H1 (cell line): ENCODE data around the gene ZNF586. TPM values are rescaled to one million over a fixed set of nuclear protein-coding genes. Genes with fewer than 3 reads are reported as not detected.

Experiments
- CTCF ChIA-PET: fragments of 300-600 bp; sonication (Branson Sonifier 250); formaldehyde crosslinking; loops from one replicate; lab custom pipeline; 2021; ENCODE audit not compliant: partially characterized antibody; lab: Charles Lee
- POLR2A ChIA-PET: fragments of 300-600 bp; sonication (Branson Sonifier 250); formaldehyde crosslinking; loops from one replicate; lab custom pipeline; 2021; ENCODE audit warnings: inconsistent platforms; ENCODE audit not compliant: partially characterized antibody; lab: Charles Lee
- DNase-seq, 2 experiments: peaks; one replicate each; pipeline versions ENCODE4 v3.0.0 to v3.0.0-alpha.2; 2010 to 2022; ENCODE audit warnings: low spot score in 2 of 2, low read depth in 1 of 2, mixed read lengths in 1 of 2
- FAIRE-seq: peaks from 2 replicates; lab custom pipeline; 2011; peaks lifted over from hg19 to GRCh38; lab: Jason Lieb, UNC
- H2AFZ ChIP-seq: 2 replicates; pipeline ENCODE4 v1.8.1; 2012; ENCODE audit warnings: low read length, inconsistent platforms
- H2AK5ac ChIP-seq: 2 replicates; pipeline ENCODE4 v1.6.1; 2013; ENCODE audit warnings: low read depth, low read length
- H2BK120ac ChIP-seq: replicated peaks from 2 replicates; pipeline ENCODE3; 2013; ENCODE audit warnings: low read depth, low read length, inconsistent platforms
- H2BK12ac ChIP-seq: 2 replicates; pipeline ENCODE4 v1.6.1; 2013; ENCODE audit warnings: low read depth, low read length
- H2BK15ac ChIP-seq: 2 replicates; pipeline ENCODE4 v1.6.1; 2013; ENCODE audit warnings: low read length
- H2BK20ac ChIP-seq: 2 replicates; pipeline ENCODE4 v1.6.1; 2013; ENCODE audit warnings: low read length
- H2BK5ac ChIP-seq: 2 replicates; pipeline ENCODE4 v1.6.1; 2013; ENCODE audit warnings: low read depth, low read length
- H3K14ac ChIP-seq: 2 replicates; pipeline ENCODE4 v1.6.1; 2013; ENCODE audit warnings: inconsistent platforms; ENCODE audit not compliant: insufficient read length
- H3K18ac ChIP-seq: 2 replicates; pipeline ENCODE4 v1.6.1; 2013; ENCODE audit warnings: low read length; ENCODE audit errors: extremely low read depth
- H3K23ac ChIP-seq: 2 replicates; pipeline ENCODE4 v1.6.1; 2013; ENCODE audit warnings: inconsistent platforms; ENCODE audit not compliant: insufficient read length
- H3K23me2 ChIP-seq: 2 replicates; pipeline ENCODE4 v1.6.1; 2013; ENCODE audit warnings: low read depth, low read length
- H3K27ac ChIP-seq: 2 replicates; pipeline ENCODE4 v1.6.1; 2011; ENCODE audit warnings: low read depth, low read length, inconsistent platforms
- H3K27me3 ChIP-seq, 4 experiments: replicated peaks in 1 of 4; 1 replicate in 1 of 4; 2 replicates in 3 of 4; pipeline versions ENCODE4 v1.6.1 to v1.8.1; 2011 to 2013; ENCODE audit warnings: low read length in 3 of 4, mild to moderate bottlenecking in 3 of 4, inconsistent platforms in 2 of 4, mixed read lengths in 2 of 4, moderate library complexity in 1 of 4; ENCODE audit not compliant: control insufficient read depth in 3 of 4, insufficient read depth in 3 of 4; ENCODE audit errors: extremely low read depth in 1 of 4
- H3K36me3 ChIP-seq, 4 experiments: 2 replicates each; pipeline versions ENCODE4 v1.6.1 to v1.8.1; 2011 to 2013; ENCODE audit warnings: mild to moderate bottlenecking in 4 of 4, low read length in 3 of 4, moderate library complexity in 2 of 4, control low read depth in 1 of 4, inconsistent platforms in 1 of 4; ENCODE audit not compliant: insufficient read depth in 4 of 4, control insufficient read depth in 2 of 4
- H3K4ac ChIP-seq: replicated peaks from 2 replicates; pipeline ENCODE3; 2013; ENCODE audit warnings: low read length, low read depth, mixed read lengths, inconsistent platforms; ENCODE audit not compliant: insufficient read length
- H3K4me1 ChIP-seq, 4 experiments: replicated peaks in 1 of 4; 1 replicate in 1 of 4; 2 replicates in 3 of 4; pipeline versions ENCODE4 v1.6.1 to v1.8.1; 2011 to 2013; ENCODE audit warnings: low read length in 3 of 4, inconsistent platforms in 2 of 4, mixed read lengths in 1 of 4; ENCODE audit not compliant: insufficient read depth in 4 of 4, control insufficient read depth in 3 of 4
- H3K4me2 ChIP-seq, 2 experiments: 2 replicates each; pipeline versions ENCODE4 v1.6.1 to v1.8.1; 2011 to 2013; ENCODE audit warnings: low read depth in 2 of 2, low read length in 2 of 2, control low read depth in 1 of 2, inconsistent platforms in 1 of 2, mild to moderate bottlenecking in 1 of 2; ENCODE audit not compliant: insufficient read depth in 1 of 2
- H3K4me3 ChIP-seq, 4 experiments: fragments of 200-600, 300-600 bp in 1 of 4; sonication (generic), shearing (Covaris generic), sonication (Bioruptor Twin) in 1 of 4; 2 replicates each; pipeline versions ENCODE4 v1.5.1 to v1.8.1; 2011 to 2016; ENCODE audit warnings: low read length in 4 of 4, low read depth in 3 of 4, control low read depth in 2 of 4, inconsistent platforms in 2 of 4, mild to moderate bottlenecking in 2 of 4, mixed read lengths in 1 of 4, moderate library complexity in 1 of 4; ENCODE audit not compliant: insufficient read depth in 2 of 4; ENCODE audit errors: extremely low read depth in 1 of 4
- H3K56ac ChIP-seq: replicated peaks from 2 replicates; pipeline ENCODE3; 2013; ENCODE audit warnings: low read depth, mild to moderate bottlenecking, mixed read lengths, low read length, inconsistent platforms; ENCODE audit not compliant: insufficient read length
- H3K79me1 ChIP-seq: 2 replicates; pipeline ENCODE4 v1.6.1; 2013; ENCODE audit warnings: low read depth, low read length, control low read depth
- H3K79me2 ChIP-seq, 2 experiments: 2 replicates each; pipeline versions ENCODE4 v1.6.1 to v1.8.1; 2012 to 2013; ENCODE audit warnings: low read length in 2 of 2, mild to moderate bottlenecking in 2 of 2, inconsistent platforms in 1 of 2; ENCODE audit not compliant: insufficient read depth in 2 of 2, control insufficient read depth in 1 of 2
- H3K9ac ChIP-seq, 4 experiments: replicated peaks in 1 of 4; 1 replicate in 1 of 4; 2 replicates in 3 of 4; pipeline versions ENCODE4 v1.6.1 to v1.8.1; 2011 to 2013; ENCODE audit warnings: low read depth in 3 of 4, low read length in 3 of 4, control low read depth in 2 of 4, mild to moderate bottlenecking in 2 of 4, moderate library complexity in 2 of 4, inconsistent platforms in 1 of 4; ENCODE audit errors: extremely low read depth in 1 of 4
- H3K9me3 ChIP-seq, 2 experiments: 2 replicates each; pipeline versions ENCODE4 v1.6.1 to v1.8.1; 2012 to 2013; ENCODE audit warnings: mild to moderate bottlenecking in 2 of 2, moderate library complexity in 2 of 2, control low read depth in 1 of 2, inconsistent platforms in 1 of 2, low read depth in 1 of 2, low read length in 1 of 2, mixed read lengths in 1 of 2; ENCODE audit not compliant: insufficient read depth in 2 of 2
- H4K20me1 ChIP-seq, 2 experiments: replicated peaks in 1 of 2; 2 replicates each; pipeline versions ENCODE3 to v1.8.1; 2011 to 2013; ENCODE audit warnings: inconsistent platforms in 2 of 2, low read length in 2 of 2, mild to moderate bottlenecking in 1 of 2; ENCODE audit not compliant: insufficient read depth in 2 of 2, control insufficient read depth in 1 of 2
- H4K5ac ChIP-seq: 2 replicates; pipeline ENCODE4 v1.6.1; 2013; ENCODE audit warnings: low read length, low read depth, mixed read lengths, inconsistent platforms; ENCODE audit not compliant: insufficient read length
- H4K8ac ChIP-seq: 2 replicates; pipeline ENCODE4 v1.8.0; 2013; ENCODE audit warnings: mild to moderate bottlenecking, moderate library complexity, low read length, inconsistent platforms; ENCODE audit not compliant: insufficient read depth; ENCODE audit errors: extremely low read depth
- H4K91ac ChIP-seq: replicated peaks from 2 replicates; pipeline ENCODE3; 2013; ENCODE audit warnings: low read length, mixed read lengths, inconsistent platforms; ENCODE audit not compliant: insufficient read length
- CBX5 ChIP-seq: fragments of 300-800, 300-1000 bp; sonication (generic); IDR thresholded peaks from 2 replicates; pipeline ENCODE4 v1.7.1; 2016; ENCODE audit warnings: antibody characterized with exemption, low read length, low read depth
- CEBPB ChIP-seq: IDR thresholded peaks from 2 replicates; pipeline ENCODE4 v1.6.1; 2012; ENCODE audit warnings: low read depth, low read length
- HDAC2 ChIP-seq, 2 experiments: fragments of 300-600 bp in 1 of 2; sonication (generic) in 1 of 2; IDR thresholded peaks; 2 replicates each; pipeline ENCODE4 v1.6.1; 2011 to 2012; ENCODE audit warnings: low read depth in 2 of 2, low read length in 2 of 2, mild to moderate bottlenecking in 2 of 2, moderate library complexity in 2 of 2, borderline replicate concordance in 1 of 2, inconsistent platforms in 1 of 2
- JUN ChIP-seq: IDR thresholded peaks from 2 replicates; pipeline ENCODE4 v1.6.1; 2011; ENCODE audit warnings: low read depth, mild to moderate bottlenecking, improper control_type of control experiment, low read length
- JUND ChIP-seq: IDR thresholded peaks from 2 replicates; pipeline ENCODE4 v1.6.1; 2011; ENCODE audit warnings: mild to moderate bottlenecking, improper control_type of control experiment, low read length
- KDM4A ChIP-seq: IDR thresholded peaks from one replicate; pipeline ENCODE4 v1.7.1; 2012; ENCODE audit warnings: low read depth, mild to moderate bottlenecking, moderate library complexity, low read length, inconsistent platforms; ENCODE audit not compliant: severe bottlenecking
- KDM5A ChIP-seq: fragments of 200-600 bp; IDR thresholded peaks from 2 replicates; pipeline ENCODE4 v1.7.1; 2012; ENCODE audit warnings: mild to moderate bottlenecking, low read length, inconsistent platforms, mixed read lengths
- PHF8 ChIP-seq: fragments of 200-600 bp; sonication (generic); conservative IDR thresholded peaks from 2 replicates; pipeline ENCODE4 v1.7.1; 2012; ENCODE audit warnings: low read depth, mild to moderate bottlenecking, inconsistent platforms, low read length, moderate library complexity
- RBBP5 ChIP-seq: IDR thresholded peaks from 2 replicates; pipeline ENCODE4 v1.7.1; 2012; ENCODE audit warnings: low read depth, mild to moderate bottlenecking, inconsistent platforms, low read length, moderate library complexity, borderline replicate concordance
- SIN3A ChIP-seq, 2 experiments: IDR thresholded peaks in 1 of 2; conservative IDR thresholded peaks in 1 of 2; 2 replicates each; pipeline ENCODE4 v1.6.1; 2011 to 2012; ENCODE audit warnings: low read length in 2 of 2, improper control_type of control experiment in 1 of 2, low read depth in 1 of 2, mild to moderate bottlenecking in 1 of 2
- TAF7 ChIP-seq: optimal IDR thresholded peaks from 2 replicates; pipeline ENCODE3; 2011; ENCODE audit warnings: low read depth, mild to moderate bottlenecking, inconsistent platforms, low read length, moderate library complexity, borderline replicate concordance
- TCF12 ChIP-seq: IDR thresholded peaks from 2 replicates; pipeline ENCODE4 v1.6.1; 2011; ENCODE audit warnings: low read depth, mild to moderate bottlenecking, low read length
- WGBS, 2 experiments: shearing (Covaris generic) in 1 of 2; methylation state at CpG; one replicate each; pipeline versions ENCODE4 v1.1.6 to v1.1.7; 2013 to 2015; ENCODE audit warnings: low lambda C conversion rate in 2 of 2, mixed read lengths in 2 of 2, inconsistent platforms in 1 of 2, low coverage in 1 of 2, missing lambda C conversion rate in 1 of 2; ENCODE audit not compliant: insufficient replicate concordance in 2 of 2, insufficient coverage in 1 of 2, insufficient read length in 1 of 2; ENCODE audit errors: extremely low coverage in 1 of 2, missing lambda C conversion rate in 1 of 2; 5-methylcytosine and 5-hydroxymethylcytosine counted together
- polyA plus RNA-seq, 7 experiments: library from polyadenylated mRNA; depleted of rRNA in 3 of 7; stranded (reverse) in 5 of 7; unstranded in 2 of 7; fragments of >200 nt in 5 of 7; fragments of 200-250 nt in 2 of 7; gene quantifications; 1 replicate in 5 of 7; 2 replicates in 1 of 7; 4 replicates in 1 of 7; pipeline versions ENCODE4 v1.2.1 to v1.2.3, GENCODE V29; 2011 to 2013; ENCODE audit warnings: missing spikeins in 2 of 7, mixed read lengths in 2 of 7
- total RNA-seq: library from RNA; stranded (reverse); fragmentation: NEBNext Ultra II Directional; extraction: Animal tissue kit (Norgen Biotek cat#: 25700); gene quantifications from 2 replicates; pipeline ENCODE4 v1.2.1, GENCODE V29; 2021
- TF ChIP-seq, protein P1 (sequence below): IDR thresholded peaks from 2 replicates; pipeline ENCODE4 v1.6.1; 2011; ENCODE audit warnings: low read depth, mild to moderate bottlenecking, low read length; ENCODE audit not compliant: insufficient read depth

ZNF586 gene
- total and polyA plus RNA-seq, 2 of the 8 experiments (the other 6 are each of a cell fraction or from before 2014, with no cell fraction given), result 8.1 to 15.5 TPM

DNA sequence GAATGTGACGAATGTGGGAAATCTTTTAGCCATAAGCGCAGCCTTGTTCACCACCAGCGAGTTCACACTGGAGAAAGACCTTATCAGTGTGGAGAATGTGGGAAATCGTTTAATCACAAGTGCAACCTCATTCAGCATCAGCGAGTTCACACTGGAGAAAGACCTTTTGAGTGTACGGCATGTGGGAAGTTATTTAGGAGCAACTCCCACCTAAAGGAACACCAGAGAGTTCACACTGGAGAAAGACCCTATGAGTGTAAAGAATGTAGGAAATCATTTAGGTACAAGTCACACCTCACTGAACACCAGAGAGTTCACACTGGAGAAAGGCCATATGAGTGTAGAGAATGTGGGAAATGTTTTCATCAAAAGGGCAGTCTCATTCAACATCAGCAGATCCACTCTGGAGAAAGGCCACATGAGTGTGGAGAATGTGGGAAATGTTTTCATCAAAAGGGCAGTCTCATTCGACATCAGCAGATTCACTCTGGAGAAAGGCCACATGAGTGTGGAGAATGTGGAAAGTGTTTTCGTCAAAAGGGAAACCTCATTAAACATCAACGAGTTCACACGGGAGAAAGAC is 15.3 kb upstream of the ZNF586 start:
- ChIA-PET CTCF (no interaction called here), POLR2A (no interaction called here)
- Histone ChIP-seq H3K27me3 (no peaks in the 10 kb centered on the region), H3K79me2 (peaks cover 0 to 14% of the 10 kb centered on the region in 2 experiments; a peak in 2 of 4 replicates), H2BK120ac (no peak overlapping the region), H3K4me3 (no peak overlapping the region), H4K5ac (no peak overlapping the region), H2BK20ac (no peak overlapping the region), H3K27ac (no peak overlapping the region), H3K18ac (no peak overlapping the region), H3K23ac (no peak overlapping the region), H2BK5ac (no peak overlapping the region), H3K9me3 (no peaks in the 10 kb centered on the region), H3K79me1 (peaks cover 7% of the 10 kb centered on the region), H3K56ac (no peak overlapping the region), H2BK15ac (no peak overlapping the region), H4K8ac (no peak overlapping the region), H3K23me2 (no peaks in the 10 kb centered on the region), H3K14ac (no peak overlapping the region), H3K4ac (no peak overlapping the region), H4K20me1 (peaks cover 0 to 15% of the 10 kb centered on the region in 2 experiments), H3K4me2 (no peak overlapping the region), H3K4me1 (no peaks in the 10 kb centered on the region), H4K91ac (no peak overlapping the region), H2BK12ac (no peak overlapping the region), H2AK5ac (no peak overlapping the region), H3K9ac (no peak overlapping the region; a peak in 1 of 7 replicates), H3K36me3 (peaks cover 43 to 92% (median 67%) of the 10 kb centered on the region in 4 experiments), H2AFZ (no peak overlapping the region)
- DNase-seq (no peak), FAIRE-seq (no peak)
- WGBS, 2 experiments, result 90% methylated on average over 10 of the region's 10 CpGs; no CpG with 5 or more reads in 1 of the 2 experiments
- TF ChIP-seq HDAC2 (IDR thresholded peaks at IDR 0.05; ENCODE audit: borderline replicate concordance in 1 of 2, low read depth in 2 of 2, low read length in 2 of 2) (no peak), CEBPB (no peak), SIN3A (conservative IDR thresholded peaks at IDR 0.05 in 1 of 2, IDR thresholded peaks at IDR 0.05 in 1 of 2; ENCODE audit: low read depth in 1 of 2, low read length in 2 of 2) (no peak), CBX5 (no peak), JUND (no peak), JUN (no peak), KDM5A (no peak), KDM4A (no peak), PHF8 (no peak), TCF12 (no peak), TAF7 (no peak), RBBP5 (no peak)
- TF ChIP-seq, protein P1, sequence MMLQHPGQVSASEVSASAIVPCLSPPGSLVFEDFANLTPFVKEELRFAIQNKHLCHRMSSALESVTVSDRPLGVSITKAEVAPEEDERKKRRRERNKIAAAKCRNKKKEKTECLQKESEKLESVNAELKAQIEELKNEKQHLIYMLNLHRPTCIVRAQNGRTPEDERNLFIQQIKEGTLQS, result no peak
